Activated CD8-positive, alpha-beta memory T cell treated with anti-CD3 and anti-CD28 coated beads, Interleukin-2, amount 10 ng/mL, durations not matched to agents 7 days and 5 days (primary cell): ENCODE measurements around the gene C20orf96. TPM values are rescaled to one million over a fixed set of nuclear protein-coding genes. Genes with fewer than 3 reads are reported as not detected.
"Not testable (repeated sequence)": the region's sequence is repeated elsewhere in the genome, so short reads cannot be mapped to it uniquely, and the experiment has no call there.

Experiments
- ATAC-seq: fragments of 150-1000 bp; cut with Tn5 transposase; one replicate; pipeline ENCODE4 v1.10.0; 2021; ENCODE audit warnings: moderate library complexity
- CTCF ChIA-PET: fragments of 350-600 bp; sonication (Branson Sonifier 250); formaldehyde crosslinking; loops from one replicate; lab custom pipeline; 2021; ENCODE audit warnings: antibody characterized with exemption; lab: Charles Lee
- DNase-seq: peaks from one replicate; pipeline ENCODE4 v3.0.0-alpha.2; 2020
- H3K27ac Mint-ChIP-seq: one replicate; pipeline ENCODE4 v1.8.0; 2021; ENCODE audit warnings: mild to moderate bottlenecking, mixed read lengths
- H3K27me3 Mint-ChIP-seq: one replicate; pipeline ENCODE4 v1.8.0; 2021; ENCODE audit warnings: mixed read lengths
- H3K36me3 Mint-ChIP-seq: one replicate; pipeline ENCODE4 v1.8.0; 2021; ENCODE audit warnings: mild to moderate bottlenecking, mixed read lengths
- H3K4me1 Mint-ChIP-seq: one replicate; pipeline ENCODE4 v1.8.0; 2021; ENCODE audit warnings: mixed read lengths
- H3K4me3 Mint-ChIP-seq: one replicate; pipeline ENCODE4 v1.8.0; 2021; ENCODE audit warnings: mild to moderate bottlenecking, moderate library complexity, mixed read lengths
- H3K9me3 Mint-ChIP-seq: one replicate; pipeline ENCODE4 v1.8.0; 2022; ENCODE audit warnings: low read depth, mixed read lengths
- total RNA-seq, 2 experiments: library from RNA; stranded (reverse); gene quantifications; one replicate each; pipeline ENCODE4 v1.2.3, GENCODE V29; 2021

The C20orf96 gene
- total RNA-seq, 2 experiments from 2014 or later, result 7.5 to 8.2 TPM

DNA sequence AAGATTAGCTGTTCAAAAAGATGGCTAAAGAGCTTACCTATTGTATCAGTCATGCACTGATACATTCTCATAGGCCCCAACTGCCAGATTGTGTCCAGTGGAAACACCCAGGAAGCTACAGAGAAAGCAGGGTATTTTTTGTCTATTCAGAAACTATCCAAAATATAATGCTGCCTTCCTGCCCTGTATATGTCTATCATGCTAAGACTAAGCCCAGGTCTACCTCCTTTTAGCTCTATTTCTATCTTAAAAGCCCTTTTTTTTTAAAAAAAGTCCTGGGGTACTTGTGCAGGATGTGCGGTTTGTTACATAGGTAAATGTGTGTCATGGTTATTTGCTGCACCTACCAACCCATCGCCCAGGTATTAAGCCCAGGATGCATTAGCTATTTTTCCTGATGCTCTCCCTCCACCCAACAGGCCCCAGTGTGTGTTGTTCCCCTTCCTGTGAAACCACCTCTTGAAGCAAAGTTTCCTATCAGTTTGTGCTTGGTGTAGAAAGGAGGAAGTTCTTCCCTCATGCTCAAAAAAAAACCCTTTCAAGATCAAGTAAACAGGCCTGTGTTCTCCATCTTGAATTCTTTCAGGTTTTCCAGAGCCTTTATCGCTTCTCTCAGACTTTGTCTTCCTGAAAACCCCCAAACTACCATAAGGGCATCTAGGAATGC lies 63.0 kb downstream of the C20orf96 start:
- Mint-ChIP-seq H3K4me1 (peaks cover 13% of the 10 kb centered on the region), H3K36me3 (no peaks in the 10 kb centered on the region), H3K27ac (no peak overlapping the region), H3K4me3 (no peak overlapping the region), H3K27me3 (peaks cover 31% of the 10 kb centered on the region), H3K9me3 (peaks cover 4% of the 10 kb centered on the region)
- CTCF ChIA-PET, result interaction anchor here (1.2 kb wide), 1 partner anchor 103 kb away, joined by 3 read pairs; no protein-coding TSS in a partner anchor
- ATAC-seq (no peak), DNase-seq (no peak)

DNA sequence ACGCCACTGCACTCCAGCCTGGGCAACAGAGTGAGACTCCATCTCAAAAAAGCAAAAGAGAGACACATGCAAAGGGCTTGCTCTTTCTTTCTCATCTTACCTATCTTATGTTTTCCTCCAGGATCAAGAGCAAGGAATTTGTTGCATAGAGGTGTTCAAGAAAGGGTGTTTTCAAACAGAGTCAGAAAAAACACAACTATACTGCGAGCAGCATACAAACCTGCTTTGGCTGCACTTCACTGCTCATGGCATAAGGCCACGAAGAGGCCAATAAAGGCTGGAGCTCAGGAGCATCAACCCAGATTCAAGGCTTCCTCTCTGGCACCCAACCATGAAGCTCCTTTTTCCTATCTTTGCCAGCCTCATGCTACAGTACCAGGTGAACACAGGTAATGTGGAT lies 63.6 kb downstream of the C20orf96 start, which contains the start of gene DEFB129:
Gene DEFB129, plus strand, starts transcription at position 301 of the 400 bp plus-strand sequence. Its CDS starts 31 bp downstream, at position 332.
- no peaks in the 10 kb centered on the region for H3K36me3 Mint-ChIP-seq
- DNase-seq (no peak), ATAC-seq (no peak)
- peaks cover 13% of the 10 kb centered on the region for H3K4me1 Mint-ChIP-seq
- no peak within 1 kb of the TSS for H3K4me3 Mint-ChIP-seq
- no peak within 1 kb of the TSS for H3K27ac Mint-ChIP-seq
- H3K9me3 Mint-ChIP-seq, result peaks cover 3% of the 10 kb centered on the region
- H3K27me3 Mint-ChIP-seq, result peaks cover 35% of the 10 kb centered on the region
- CTCF ChIA-PET, result interaction anchor here (1.2 kb wide), 1 partner anchor 103 kb away, joined by 3 read pairs; no protein-coding TSS in a partner anchor

- ATAC-seq, H3K9me3 Mint-ChIP-seq, DNase-seq, H3K36me3 Mint-ChIP-seq, H3K27ac Mint-ChIP-seq, H3K4me3 Mint-ChIP-seq: not testable (repeated sequence)
- Mint-ChIP-seq H3K4me1 (peaks cover 13% of the 10 kb centered on the region), H3K27me3 (peaks cover 35% of the 10 kb centered on the region)
- CTCF ChIA-PET, result interaction anchor here (0.9 kb wide), 1 partner anchor 9 kb away, joined by 3 read pairs; no protein-coding TSS in a partner anchor
These were observed 64.7 kb downstream of the C20orf96 start for GRCh38 chr20:225879-226278.

- H3K27me3 Mint-ChIP-seq, result peaks cover 63% of the 10 kb centered on the region
- H3K4me1 Mint-ChIP-seq, result peaks cover 5% of the 10 kb centered on the region
- DNase-seq (no peak), ATAC-seq (no peak)
- H3K36me3 Mint-ChIP-seq, result no peaks in the 10 kb centered on the region
- CTCF ChIA-PET, result no interaction called here
- no peak overlapping the region for H3K27ac Mint-ChIP-seq
- H3K4me3 Mint-ChIP-seq, result no peak overlapping the region
- no peaks in the 10 kb centered on the region for H3K9me3 Mint-ChIP-seq
These were observed 69.2 kb downstream of the C20orf96 start for GRCh38 chr20:221258-221830.

Other genes with a start within 250 kb of the C20orf96 start
- gene DEFB125, start 203.1 kb downstream of the C20orf96 start, total RNA-seq, result not detected
- gene DEFB126, start 148.2 kb downstream of the C20orf96 start, total RNA-seq, result not detected
- not detected for gene DEFB127, start 133.3 kb downstream of the C20orf96 start, total RNA-seq
- not detected for gene DEFB128, start 101.0 kb downstream of the C20orf96 start, total RNA-seq
- gene DEFB129, start 63.5 kb downstream of the C20orf96 start, total RNA-seq, result not detected
- not detected for gene DEFB132, start 33.0 kb downstream of the C20orf96 start, total RNA-seq
- gene ZCCHC3, start 6.8 kb upstream of the C20orf96 start, total RNA-seq, result 10 to 100 TPM; 27.4 to 28.2 TPM
- 1 to 10 TPM; 5.7 to 6.3 TPM for gene SOX12, start 34.8 kb upstream of the C20orf96 start, total RNA-seq
- gene NRSN2, start 56.4 kb upstream of the C20orf96 start, total RNA-seq, result 1 to 10 TPM; 2.9 to 5.0 TPM
- gene TRIB3, start 90.0 kb upstream of the C20orf96 start, total RNA-seq, result 10 to 100 TPM; 22.4 to 25.4 TPM
- 100 to 1,000 TPM; 114 to 173 TPM for gene RBCK1, start 117.5 kb upstream of the C20orf96 start, total RNA-seq
- 10 to 100 TPM; 28.3 to 29.4 TPM for gene TBC1D20, start 171.8 kb upstream of the C20orf96 start, total RNA-seq